HepG2 (cell line): ENCODE measurements around the gene TTC6. TPM values are rescaled to one million over a fixed set of nuclear protein-coding genes. Genes with fewer than 3 reads are reported as not detected.

Experiments used
- ARID2 ChIP-seq: sonication (generic); formaldehyde crosslinking; IDR thresholded peaks from 2 replicates; pipeline ENCODE4 v1.8.1; 2022; ENCODE audit warnings: mild to moderate bottlenecking, missing genetic modification reagents, borderline replicate concordance
- BRCA1 ChIP-seq: sonication (generic); formaldehyde crosslinking; IDR thresholded peaks from 2 replicates; pipeline ENCODE4 v1.4.0; 2020; ENCODE audit warnings: missing genetic modification reagents
- CCAR2 ChIP-seq: fragments of 200-400 bp; formaldehyde crosslinking; optimal IDR thresholded peaks from 2 replicates; pipeline ENCODE3; 2018; ENCODE audit warnings: low read depth, mild to moderate bottlenecking, low read length, moderate library complexity
- CENPT ChIP-seq: sonication (generic); formaldehyde crosslinking; IDR thresholded peaks from 2 replicates; pipeline ENCODE4 v1.8.0; 2022; ENCODE audit warnings: low read depth, mild to moderate bottlenecking, moderate library complexity, missing genetic modification reagents
- EHMT2 ChIP-seq: fragments of 200-600 bp; sonication (generic); IDR thresholded peaks from 2 replicates; pipeline ENCODE4 v1.7.0; 2017; ENCODE audit warnings: antibody characterized with exemption, low read depth, low read length, borderline replicate concordance
- HIVEP1 ChIP-seq: sonication (generic); formaldehyde crosslinking; IDR thresholded peaks from 2 replicates; pipeline ENCODE4 v1.4.0; 2020; ENCODE audit warnings: mild to moderate bottlenecking, missing genetic modification reagents
- KAT8 ChIP-seq: IDR thresholded peaks from 2 replicates; pipeline ENCODE4 v1.6.1; 2016; ENCODE audit warnings: missing genetic modification reagents, missing compliant biosample characterization
- POGZ ChIP-seq: sonication (generic); formaldehyde crosslinking; IDR thresholded peaks from 2 replicates; pipeline ENCODE4 v1.4.0; 2020; ENCODE audit warnings: mild to moderate bottlenecking, missing genetic modification reagents
- RARG ChIP-seq: sonication (generic); formaldehyde crosslinking; IDR thresholded peaks from 2 replicates; pipeline ENCODE4 v1.4.0; 2020; ENCODE audit warnings: low read depth, mild to moderate bottlenecking, missing genetic modification reagents
- TGIF2 ChIP-seq: IDR thresholded peaks from 2 replicates; pipeline ENCODE4 v1.6.1; 2016; ENCODE audit warnings: control low read depth, missing compliant biosample characterization
- XRCC5 ChIP-seq: fragments of 200-400 bp; formaldehyde crosslinking; optimal IDR thresholded peaks from 2 replicates; pipeline ENCODE3; 2017; ENCODE audit warnings: mild to moderate bottlenecking, low read length
- ZBTB3 ChIP-seq: sonication (generic); formaldehyde crosslinking; IDR thresholded peaks from 2 replicates; pipeline ENCODE4 v1.4.0; 2020; ENCODE audit warnings: low read depth, mild to moderate bottlenecking, moderate library complexity, missing genetic modification reagents, borderline replicate concordance
- ZNF24 ChIP-seq: fragments of 450-650 bp; IDR thresholded peaks from 2 replicates; pipeline ENCODE4 v1.6.1; 2017; ENCODE audit warnings: antibody characterized with exemption, mild to moderate bottlenecking
- ZNF253 ChIP-seq: sonication (generic); formaldehyde crosslinking; IDR thresholded peaks from 2 replicates; pipeline ENCODE4 v1.8.0; 2022; ENCODE audit warnings: mild to moderate bottlenecking, missing genetic modification reagents, borderline replicate concordance
- ZNF260 ChIP-seq: sonication (generic); formaldehyde crosslinking; IDR thresholded peaks from 2 replicates; pipeline ENCODE4 v1.4.0; 2020; ENCODE audit warnings: missing genetic modification reagents, low read depth, mild to moderate bottlenecking, borderline replicate concordance
- ZNF777 ChIP-seq: sonication (generic); formaldehyde crosslinking; IDR thresholded peaks from 2 replicates; pipeline ENCODE4 v1.4.0; 2020; ENCODE audit warnings: missing genetic modification reagents
- ZSCAN21 ChIP-seq: sonication (generic); formaldehyde crosslinking; IDR thresholded peaks from 2 replicates; pipeline ENCODE4 v1.8.0; 2022; ENCODE audit warnings: mild to moderate bottlenecking, missing genetic modification reagents, moderate library complexity, borderline replicate concordance
- polyA plus RNA-seq, 8 experiments: library from polyadenylated mRNA; depleted of rRNA in 3 of 8; stranded (reverse) in 7 of 8; unstranded in 1 of 8; fragments of >200 nt; fragmentation: Illumina TruSeq in 4 of 8; extraction: Trizol in 4 of 8; gene quantifications; 2 replicates each; pipeline versions ENCODE4 v1.2.1 to v1.2.3, GENCODE V29; 2011 to 2016; ENCODE audit warnings: low read depth in 4 of 8, missing spikeins in 1 of 8, mixed read lengths in 1 of 8; ENCODE audit not compliant: insufficient read depth in 1 of 8
- total RNA-seq, 5 experiments: library from RNA; depleted of rRNA; stranded (reverse); fragments of >200 nt; fragmentation: Illumina TruSeq; extraction: Trizol; gene quantifications; 2 replicates each; pipeline ENCODE4 v1.2.3, GENCODE V29; 2016; ENCODE audit warnings: low read depth in 1 of 5
- TF ChIP-seq, protein P1 (sequence below): sonication (generic); formaldehyde crosslinking; IDR thresholded peaks from 2 replicates; pipeline ENCODE4 v1.8.1; 2022; ENCODE audit warnings: mild to moderate bottlenecking, missing genetic modification reagents
- TF ChIP-seq, protein P2 (sequence below): sonication (generic); formaldehyde crosslinking; IDR thresholded peaks from 2 replicates; pipeline ENCODE4 v1.5.0; 2020; ENCODE audit warnings: missing genetic modification reagents
- TF ChIP-seq, protein P3 (sequence below): sonication (generic); formaldehyde crosslinking; IDR thresholded peaks from 2 replicates; pipeline ENCODE4 v1.5.1; 2020; ENCODE audit warnings: missing genetic modification reagents, mild to moderate bottlenecking, borderline replicate concordance
- TF ChIP-seq, protein P4 (sequence below): sonication (generic); formaldehyde crosslinking; IDR thresholded peaks from 2 replicates; pipeline ENCODE4 v1.5.1; 2020; ENCODE audit warnings: mild to moderate bottlenecking, missing genetic modification reagents, moderate library complexity

The TTC6 gene
- total and polyA plus RNA-seq, 2 of the 13 experiments (the other 11 are each of a cell fraction or from before 2014, with no cell fraction given) = 9.3 to 27.4 TPM

DNA sequence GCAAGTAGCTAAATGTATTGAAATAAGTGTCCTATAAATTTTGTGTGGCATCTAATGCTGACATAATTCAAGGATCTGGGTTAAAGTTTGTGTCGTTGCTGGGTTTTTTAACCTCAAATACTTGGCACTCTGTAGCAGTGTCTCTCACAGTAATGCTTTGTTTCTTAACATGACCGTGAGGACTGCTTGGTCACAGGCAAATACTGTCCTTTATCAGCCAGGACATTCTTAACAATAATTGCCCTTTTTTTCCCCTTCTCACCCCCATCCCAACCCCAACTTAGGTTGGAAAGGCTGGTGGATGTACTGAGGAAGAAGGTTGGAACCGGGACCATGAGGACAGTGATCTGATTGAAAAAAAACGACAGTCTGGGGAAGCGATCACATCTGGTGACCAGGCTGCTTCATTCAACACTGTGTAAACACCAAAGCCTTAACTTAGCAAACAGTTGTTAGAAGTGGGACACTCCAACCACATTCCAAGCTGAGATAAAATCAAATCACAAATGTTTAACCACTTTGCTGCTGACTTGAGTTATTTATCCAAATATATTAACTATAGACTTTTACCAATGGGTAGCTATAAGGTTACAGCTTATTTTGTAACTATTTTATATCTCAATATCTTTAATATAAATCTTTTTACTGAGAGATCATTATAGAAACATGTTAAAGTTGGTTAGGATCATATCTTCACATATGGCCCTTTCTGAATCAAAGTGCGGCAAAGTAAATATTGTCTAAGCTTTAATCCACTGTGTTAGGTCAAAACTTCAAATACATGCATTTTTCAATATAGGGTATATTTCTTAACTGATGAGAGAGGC, 48.6 kb upstream of the TTC6 start (continued):
- TF ChIP-seq, protein P1, sequence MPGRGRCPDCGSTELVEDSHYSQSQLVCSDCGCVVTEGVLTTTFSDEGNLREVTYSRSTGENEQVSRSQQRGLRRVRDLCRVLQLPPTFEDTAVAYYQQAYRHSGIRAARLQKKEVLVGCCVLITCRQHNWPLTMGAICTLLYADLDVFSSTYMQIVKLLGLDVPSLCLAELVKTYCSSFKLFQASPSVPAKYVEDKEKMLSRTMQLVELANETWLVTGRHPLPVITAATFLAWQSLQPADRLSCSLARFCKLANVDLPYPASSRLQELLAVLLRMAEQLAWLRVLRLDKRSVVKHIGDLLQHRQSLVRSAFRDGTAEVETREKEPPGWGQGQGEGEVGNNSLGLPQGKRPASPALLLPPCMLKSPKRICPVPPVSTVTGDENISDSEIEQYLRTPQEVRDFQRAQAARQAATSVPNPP (CRISPR knock-in tag) = peak; percentile 94; the same call in 1 of the 2 replicates
- TF ChIP-seq ZNF24 (peak; percentile 59), ZNF777 (CRISPR knock-in tag) (no peak), XRCC5 (no peak), EHMT2 (peak; percentile 99), BRCA1 (CRISPR knock-in tag) (0 out of 2 replicates have a peak, but pooled peaks have one; percentile 82), HIVEP1 (CRISPR knock-in tag) (no peak), RARG (no peak), ZNF253 (no peak), POGZ (peak; percentile 99), ZSCAN21 (CRISPR knock-in tag) (peak; percentile 83), KAT8 (CRISPR knock-in tag) (peak; percentile 82), TGIF2 (CRISPR knock-in tag) (no peak), ZNF260 (CRISPR knock-in tag) (no peak), ARID2 (peak; percentile 81; the same call in 1 of the 2 replicates), ZBTB3 (CRISPR knock-in tag) (no peak), CCAR2 (no peak), CENPT (CRISPR knock-in tag) (no peak)
- TF ChIP-seq, protein P2, sequence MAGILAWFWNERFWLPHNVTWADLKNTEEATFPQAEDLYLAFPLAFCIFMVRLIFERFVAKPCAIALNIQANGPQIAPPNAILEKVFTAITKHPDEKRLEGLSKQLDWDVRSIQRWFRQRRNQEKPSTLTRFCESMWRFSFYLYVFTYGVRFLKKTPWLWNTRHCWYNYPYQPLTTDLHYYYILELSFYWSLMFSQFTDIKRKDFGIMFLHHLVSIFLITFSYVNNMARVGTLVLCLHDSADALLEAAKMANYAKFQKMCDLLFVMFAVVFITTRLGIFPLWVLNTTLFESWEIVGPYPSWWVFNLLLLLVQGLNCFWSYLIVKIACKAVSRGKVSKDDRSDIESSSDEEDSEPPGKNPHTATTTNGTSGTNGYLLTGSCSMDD (CRISPR knock-in tag) = no peak
- TF ChIP-seq, protein P3, sequence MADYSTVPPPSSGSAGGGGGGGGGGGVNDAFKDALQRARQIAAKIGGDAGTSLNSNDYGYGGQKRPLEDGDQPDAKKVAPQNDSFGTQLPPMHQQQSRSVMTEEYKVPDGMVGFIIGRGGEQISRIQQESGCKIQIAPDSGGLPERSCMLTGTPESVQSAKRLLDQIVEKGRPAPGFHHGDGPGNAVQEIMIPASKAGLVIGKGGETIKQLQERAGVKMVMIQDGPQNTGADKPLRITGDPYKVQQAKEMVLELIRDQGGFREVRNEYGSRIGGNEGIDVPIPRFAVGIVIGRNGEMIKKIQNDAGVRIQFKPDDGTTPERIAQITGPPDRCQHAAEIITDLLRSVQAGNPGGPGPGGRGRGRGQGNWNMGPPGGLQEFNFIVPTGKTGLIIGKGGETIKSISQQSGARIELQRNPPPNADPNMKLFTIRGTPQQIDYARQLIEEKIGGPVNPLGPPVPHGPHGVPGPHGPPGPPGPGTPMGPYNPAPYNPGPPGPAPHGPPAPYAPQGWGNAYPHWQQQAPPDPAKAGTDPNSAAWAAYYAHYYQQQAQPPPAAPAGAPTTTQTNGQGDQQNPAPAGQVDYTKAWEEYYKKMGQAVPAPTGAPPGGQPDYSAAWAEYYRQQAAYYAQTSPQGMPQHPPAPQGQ = peak; percentile 84; the same call in 1 of the 2 replicates
- TF ChIP-seq, protein P4, sequence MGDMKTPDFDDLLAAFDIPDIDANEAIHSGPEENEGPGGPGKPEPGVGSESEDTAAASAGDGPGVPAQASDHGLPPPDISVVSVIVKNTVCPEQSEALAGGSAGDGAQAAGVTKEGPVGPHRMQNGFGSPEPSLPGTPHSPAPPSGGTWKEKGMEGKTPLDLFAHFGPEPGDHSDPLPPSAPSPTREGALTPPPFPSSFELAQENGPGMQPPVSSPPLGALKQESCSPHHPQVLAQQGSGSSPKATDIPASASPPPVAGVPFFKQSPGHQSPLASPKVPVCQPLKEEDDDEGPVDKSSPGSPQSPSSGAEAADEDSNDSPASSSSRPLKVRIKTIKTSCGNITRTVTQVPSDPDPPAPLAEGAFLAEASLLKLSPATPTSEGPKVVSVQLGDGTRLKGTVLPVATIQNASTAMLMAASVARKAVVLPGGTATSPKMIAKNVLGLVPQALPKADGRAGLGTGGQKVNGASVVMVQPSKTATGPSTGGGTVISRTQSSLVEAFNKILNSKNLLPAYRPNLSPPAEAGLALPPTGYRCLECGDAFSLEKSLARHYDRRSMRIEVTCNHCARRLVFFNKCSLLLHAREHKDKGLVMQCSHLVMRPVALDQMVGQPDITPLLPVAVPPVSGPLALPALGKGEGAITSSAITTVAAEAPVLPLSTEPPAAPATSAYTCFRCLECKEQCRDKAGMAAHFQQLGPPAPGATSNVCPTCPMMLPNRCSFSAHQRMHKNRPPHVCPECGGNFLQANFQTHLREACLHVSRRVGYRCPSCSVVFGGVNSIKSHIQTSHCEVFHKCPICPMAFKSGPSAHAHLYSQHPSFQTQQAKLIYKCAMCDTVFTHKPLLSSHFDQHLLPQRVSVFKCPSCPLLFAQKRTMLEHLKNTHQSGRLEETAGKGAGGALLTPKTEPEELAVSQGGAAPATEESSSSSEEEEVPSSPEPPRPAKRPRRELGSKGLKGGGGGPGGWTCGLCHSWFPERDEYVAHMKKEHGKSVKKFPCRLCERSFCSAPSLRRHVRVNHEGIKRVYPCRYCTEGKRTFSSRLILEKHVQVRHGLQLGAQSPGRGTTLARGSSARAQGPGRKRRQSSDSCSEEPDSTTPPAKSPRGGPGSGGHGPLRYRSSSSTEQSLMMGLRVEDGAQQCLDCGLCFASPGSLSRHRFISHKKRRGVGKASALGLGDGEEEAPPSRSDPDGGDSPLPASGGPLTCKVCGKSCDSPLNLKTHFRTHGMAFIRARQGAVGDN (CRISPR knock-in tag) = no peak
